Measurements from ENCODE around the gene LSM10.

Gene LSM10

GRCh38 chr1:36386265-36387140 is 11.2 kb downstream of the LSM10 start:
- TF ChIP-seq CTCF (IDR thresholded peaks at IDR 0.05; ENCODE audit: low read depth, low read length, missing control alignments): peak; percentile 13

GRCh38 chr1:36385410-36386264 is 12.1 kb downstream of the LSM10 start, which contains the start of gene STK40:
STK40 (minus strand) TSS chr1:36385924; CDS start chr1:36361332, 24,592 bp downstream.
- Histone ChIP-seq H3K27me3 (replicated peaks) (no peaks in the 10 kb centered on the region), H3K27ac (peak within 1 kb of the TSS; percentile 99), H3K36me3 (replicated peaks) (no peaks in the 10 kb centered on the region), H3K4me3 (ENCODE audit: low read depth, low read length) (peak within 1 kb of the TSS; percentile 93)
- DNase-seq: peak; percentile 98
- in situ Hi-C loops (cut with HindIII; ENCODE audit: low pct_ligation_motif_present, low sequenced_read_pairs): no loop called here
- no peak for TF ChIP-seq CTCF (IDR thresholded peaks at IDR 0.05; ENCODE audit: low read depth, low read length, missing control alignments)

More at GRCh38 chr1:36386265-36387140, 11.2 kb downstream of the LSM10 start:
- in situ Hi-C loops (cut with HindIII; ENCODE audit: low pct_ligation_motif_present, low sequenced_read_pairs): no loop called here
- H3K27ac ChIP-seq: peak overlapping the region; percentile 99
- H3K4me3 ChIP-seq (ENCODE audit: low read depth, low read length): peak overlapping the region; percentile 60
- H3K27me3 ChIP-seq (replicated peaks): no peaks in the 10 kb centered on the region
- peak; percentile 99 for DNase-seq
- H3K36me3 ChIP-seq (replicated peaks): peaks cover 4% of the 10 kb centered on the region

GRCh38 chr1:36384542-36385409 is 12.9 kb downstream of the LSM10 start:
- peak overlapping the region; percentile 99 for H3K27ac ChIP-seq
- TF ChIP-seq CTCF (IDR thresholded peaks at IDR 0.05; ENCODE audit: low read depth, low read length, missing control alignments): no peak
- no peak for DNase-seq
- in situ Hi-C loops (cut with HindIII; ENCODE audit: low pct_ligation_motif_present, low sequenced_read_pairs): no loop called here
- H3K4me3 ChIP-seq (ENCODE audit: low read depth, low read length): peak overlapping the region; percentile 93
- H3K36me3 ChIP-seq (replicated peaks): no peaks in the 10 kb centered on the region
- H3K27me3 ChIP-seq (replicated peaks): no peaks in the 10 kb centered on the region

GRCh38 chr1:36383240-36383639 is 14.5 kb downstream of the LSM10 start:
- H3K4me3 ChIP-seq (ENCODE audit: low read depth, low read length): no peak overlapping the region
- in situ Hi-C loops (cut with HindIII; ENCODE audit: low pct_ligation_motif_present, low sequenced_read_pairs): no loop called here
- no peaks in the 10 kb centered on the region for H3K27me3 ChIP-seq (replicated peaks)
- DNase-seq: no peak
- TF ChIP-seq CTCF (IDR thresholded peaks at IDR 0.05; ENCODE audit: low read depth, low read length, missing control alignments): no peak
- H3K36me3 ChIP-seq (replicated peaks): no peaks in the 10 kb centered on the region
- no peak overlapping the region for H3K27ac ChIP-seq

- in situ Hi-C loops (cut with HindIII; ENCODE audit: low pct_ligation_motif_present, low sequenced_read_pairs): no loop called here
- Histone ChIP-seq H3K4me3 (ENCODE audit: low read depth, low read length) (no peak overlapping the region), H3K27me3 (replicated peaks) (no peaks in the 10 kb centered on the region), H3K27ac (no peak overlapping the region), H3K36me3 (replicated peaks) (no peaks in the 10 kb centered on the region)
- no peak for DNase-seq
- no peak for TF ChIP-seq CTCF (IDR thresholded peaks at IDR 0.05; ENCODE audit: low read depth, low read length, missing control alignments)
Observed at GRCh38 chr1:36382669-36383068, 15.0 kb downstream of the LSM10 start.
